T-helper 17 cell (primary cell): Measurements from ENCODE around the gene SND1. TPM values are rescaled to one million over a fixed set of nuclear protein-coding genes. Genes with fewer than 3 reads are reported as not detected.
"Not testable (repeated sequence)": the region's sequence is repeated elsewhere in the genome, so short reads cannot be mapped to it uniquely, and the experiment has no call there.

Experiments
- ATAC-seq: fragments of 150-1000 bp; cut with Tn5 transposase; 2 replicates; pipeline ENCODE4 v1.10.0; 2021; ENCODE audit warnings: mild to moderate bottlenecking, moderate library complexity
- DNase-seq, 3 donors: peaks; one replicate each; pipeline versions ENCODE4 v3.0.0 to v3.0.0-alpha.2; 2020 to 2021
- H3K9me3 ChIP-seq: one replicate; pipeline ENCODE4 v1.7.0; 2013; ENCODE audit warnings: low read length, mild to moderate bottlenecking; ENCODE audit not compliant: control insufficient read depth, poor library complexity, severe bottlenecking
- H3K27ac Mint-ChIP-seq: one replicate; pipeline ENCODE4 v1.8.0; 2022; ENCODE audit warnings: mild to moderate bottlenecking, moderate library complexity, mixed read lengths
- H3K27me3 Mint-ChIP-seq: one replicate; pipeline ENCODE4 v1.8.0; 2022; ENCODE audit warnings: mixed read lengths
- H3K36me3 Mint-ChIP-seq: one replicate; pipeline ENCODE4 v1.8.0; 2022; ENCODE audit warnings: low read depth, mixed read lengths
- H3K4me1 Mint-ChIP-seq: one replicate; pipeline ENCODE4 v1.8.0; 2022; ENCODE audit warnings: mild to moderate bottlenecking, mixed read lengths
- H3K4me3 Mint-ChIP-seq: one replicate; pipeline ENCODE4 v1.8.0; 2022; ENCODE audit warnings: mild to moderate bottlenecking, moderate library complexity, mixed read lengths
- total RNA-seq, 4 donors: library from RNA in 2 of 4; stranded (reverse) in 2 of 4; gene quantifications; one replicate each; pipeline ENCODE4 v1.2.3 and lab custom pipeline; 2022 to 2026

SND1 gene
- total RNA-seq, 2 donors from 2014 or later: 201 to 208 TPM

- not testable (repeated sequence) for H3K9me3 ChIP-seq, ATAC-seq, H3K27ac Mint-ChIP-seq, H3K4me3 Mint-ChIP-seq, DNase-seq, H3K36me3 Mint-ChIP-seq, H3K4me1 Mint-ChIP-seq, H3K27me3 Mint-ChIP-seq
Measured at GRCh38 chr7:127963850-127964249, 311.9 kb downstream of the SND1 start.

- Mint-ChIP-seq H3K4me3 (no peak overlapping the region), H3K27ac (no peak overlapping the region), H3K36me3 (no peaks in the 10 kb centered on the region), H3K27me3 (no peaks in the 10 kb centered on the region), H3K4me1 (no peaks in the 10 kb centered on the region)
- no peaks in the 10 kb centered on the region for H3K9me3 ChIP-seq
- DNase-seq (no peak), ATAC-seq (no peak)
Measured at GRCh38 chr7:127967281-127967680, 315.3 kb downstream of the SND1 start.

- DNase-seq: no peak
- no peak for ATAC-seq
- no peaks in the 10 kb centered on the region for H3K9me3 ChIP-seq
- H3K27ac Mint-ChIP-seq: no peak overlapping the region
- H3K4me1 Mint-ChIP-seq: peaks cover 5% of the 10 kb centered on the region
- H3K27me3 Mint-ChIP-seq: no peaks in the 10 kb centered on the region
- H3K4me3 Mint-ChIP-seq: no peak overlapping the region
- H3K36me3 Mint-ChIP-seq: no peaks in the 10 kb centered on the region
Measured at GRCh38 chr7:127968547-127968946, 316.6 kb downstream of the SND1 start.

GRCh38 chr7:127973832-127974231 is 321.8 kb downstream of the SND1 start:
- no peak for DNase-seq
- no peaks in the 10 kb centered on the region for H3K27me3 Mint-ChIP-seq
- peaks cover 4% of the 10 kb centered on the region for H3K9me3 ChIP-seq
- H3K4me3 Mint-ChIP-seq: no peak overlapping the region
- H3K27ac Mint-ChIP-seq: no peak overlapping the region
- peaks cover 7% of the 10 kb centered on the region for H3K4me1 Mint-ChIP-seq
- ATAC-seq: no peak
- H3K36me3 Mint-ChIP-seq: peaks cover 7% of the 10 kb centered on the region

- H3K9me3 ChIP-seq: peaks cover 4% of the 10 kb centered on the region
- DNase-seq (no peak), ATAC-seq (no peak)
- no peak overlapping the region for H3K4me3 Mint-ChIP-seq
- H3K4me1 Mint-ChIP-seq: peaks cover 7% of the 10 kb centered on the region
- H3K36me3 Mint-ChIP-seq: peaks cover 7% of the 10 kb centered on the region
- no peak overlapping the region for H3K27ac Mint-ChIP-seq
- no peaks in the 10 kb centered on the region for H3K27me3 Mint-ChIP-seq
Measured at GRCh38 chr7:127974446-127975035, 322.5 kb downstream of the SND1 start.

- no peak overlapping the region for H3K27ac Mint-ChIP-seq
- H3K4me3 Mint-ChIP-seq: no peak overlapping the region
- DNase-seq: no peak
- H3K4me1 Mint-ChIP-seq: peaks cover 7% of the 10 kb centered on the region
- peaks cover 7% of the 10 kb centered on the region for H3K36me3 Mint-ChIP-seq
- H3K27me3 Mint-ChIP-seq: no peaks in the 10 kb centered on the region
- peaks cover 4% of the 10 kb centered on the region for H3K9me3 ChIP-seq
- ATAC-seq: no peak
Measured at GRCh38 chr7:127976056-127976737, 324.2 kb downstream of the SND1 start.

GRCh38 chr7:127976738-127977120 is 324.7 kb downstream of the SND1 start:
- peaks cover 7% of the 10 kb centered on the region for H3K36me3 Mint-ChIP-seq
- no peak overlapping the region for H3K27ac Mint-ChIP-seq
- ATAC-seq: no peak

GRCh38 chr7:127978421-127978820 is 326.4 kb downstream of the SND1 start:
- no peak overlapping the region for H3K4me3 Mint-ChIP-seq
- H3K27me3 Mint-ChIP-seq: no peaks in the 10 kb centered on the region
- DNase-seq: no peak
- H3K27ac Mint-ChIP-seq: no peak overlapping the region
- peaks cover 4% of the 10 kb centered on the region for H3K9me3 ChIP-seq
- no peak for ATAC-seq
- peaks cover 5% of the 10 kb centered on the region for H3K4me1 Mint-ChIP-seq
- peaks cover 7% of the 10 kb centered on the region for H3K36me3 Mint-ChIP-seq

More at GRCh38 chr7:127976738-127977120, 324.7 kb downstream of the SND1 start:
- no peak overlapping the region for H3K4me3 Mint-ChIP-seq
- DNase-seq: no peak
- H3K27me3 Mint-ChIP-seq: no peaks in the 10 kb centered on the region
- peaks cover 7% of the 10 kb centered on the region for H3K4me1 Mint-ChIP-seq
- peaks cover 4% of the 10 kb centered on the region for H3K9me3 ChIP-seq

- peaks cover 4% of the 10 kb centered on the region for H3K9me3 ChIP-seq
- DNase-seq (no peak), ATAC-seq (no peak)
- no peak overlapping the region for H3K27ac Mint-ChIP-seq
- no peak overlapping the region for H3K4me3 Mint-ChIP-seq
- peaks cover 10% of the 10 kb centered on the region for H3K4me1 Mint-ChIP-seq
- no peaks in the 10 kb centered on the region for H3K27me3 Mint-ChIP-seq
- peaks cover 10% of the 10 kb centered on the region for H3K36me3 Mint-ChIP-seq
Measured at GRCh38 chr7:127979113-127979727, 327.2 kb downstream of the SND1 start.

GRCh38 chr7:127979728-127980126 is 327.7 kb downstream of the SND1 start:
- DNase-seq (no peak), ATAC-seq (no peak)
- Mint-ChIP-seq H3K4me3 (no peak overlapping the region), H3K27me3 (no peaks in the 10 kb centered on the region), H3K36me3 (peaks cover 10% of the 10 kb centered on the region), H3K27ac (no peak overlapping the region), H3K4me1 (peaks cover 14% of the 10 kb centered on the region)
- H3K9me3 ChIP-seq: peaks cover 4% of the 10 kb centered on the region

GRCh38 chr7:127980901-127981300 is 328.9 kb downstream of the SND1 start:
- Mint-ChIP-seq H3K4me3 (no peak overlapping the region), H3K4me1 (peaks cover 16% of the 10 kb centered on the region), H3K27me3 (no peaks in the 10 kb centered on the region), H3K36me3 (peaks cover 10% of the 10 kb centered on the region), H3K27ac (no peak overlapping the region)
- no peak for ATAC-seq
- H3K9me3 ChIP-seq: peaks cover 4% of the 10 kb centered on the region
- no peak for DNase-seq

GRCh38 chr7:127981965-127982364 is 330.0 kb downstream of the SND1 start:
- H3K9me3 ChIP-seq: peaks cover 4% of the 10 kb centered on the region
- Mint-ChIP-seq H3K27me3 (no peaks in the 10 kb centered on the region), H3K4me1 (peaks cover 16% of the 10 kb centered on the region), H3K4me3 (no peak overlapping the region), H3K36me3 (peaks cover 10% of the 10 kb centered on the region), H3K27ac (no peak overlapping the region)
- ATAC-seq: no peak
- no peak for DNase-seq

GRCh38 chr7:127983804-127984332 is 331.9 kb downstream of the SND1 start:
- H3K27ac Mint-ChIP-seq: peak overlapping the region; percentile 22
- no peak for ATAC-seq
- DNase-seq: no peak
- H3K27me3 Mint-ChIP-seq: no peaks in the 10 kb centered on the region
- H3K4me3 Mint-ChIP-seq: no peak overlapping the region
- peaks cover 16% of the 10 kb centered on the region for H3K4me1 Mint-ChIP-seq
- H3K9me3 ChIP-seq: no peaks in the 10 kb centered on the region
- peaks cover 3% of the 10 kb centered on the region for H3K36me3 Mint-ChIP-seq
